T-helper 22 cell (primary cell): ENCODE results near the gene ST14.
"Not testable (repeated sequence)": the region's sequence is repeated elsewhere in the genome, so short reads cannot be mapped to it uniquely, and the experiment has no call there.

ENCODE experiments used
- DNase-seq: peaks from one replicate; pipeline ENCODE4 v3.0.0-alpha.2; 2020; ENCODE audit warnings: low read depth

Gene ST14

GRCh38 chr11:130209954-130210854, 50.6 kb downstream of the ST14 start:
- no peak for DNase-seq

DNA sequence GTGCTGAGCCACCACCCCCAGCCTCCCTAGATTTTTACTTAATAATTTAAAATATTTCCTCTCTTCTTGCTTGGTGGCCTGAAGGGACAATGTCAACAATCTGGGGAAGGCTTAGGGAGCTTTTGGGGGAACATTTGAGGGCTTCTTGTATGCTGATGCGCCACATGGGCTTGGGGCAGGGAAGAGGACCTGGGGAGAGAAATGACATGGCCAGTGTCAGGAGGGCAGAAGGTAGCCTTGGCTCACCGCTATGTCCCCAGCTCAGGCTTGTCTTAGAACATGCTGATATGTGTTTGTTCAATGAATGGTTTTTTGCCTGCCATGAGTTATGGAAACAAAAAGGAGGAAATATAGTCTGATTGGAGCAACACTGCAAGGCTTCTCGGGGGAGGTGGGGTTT, 51.6 kb downstream of the ST14 start:
- no peak for DNase-seq

DNA sequence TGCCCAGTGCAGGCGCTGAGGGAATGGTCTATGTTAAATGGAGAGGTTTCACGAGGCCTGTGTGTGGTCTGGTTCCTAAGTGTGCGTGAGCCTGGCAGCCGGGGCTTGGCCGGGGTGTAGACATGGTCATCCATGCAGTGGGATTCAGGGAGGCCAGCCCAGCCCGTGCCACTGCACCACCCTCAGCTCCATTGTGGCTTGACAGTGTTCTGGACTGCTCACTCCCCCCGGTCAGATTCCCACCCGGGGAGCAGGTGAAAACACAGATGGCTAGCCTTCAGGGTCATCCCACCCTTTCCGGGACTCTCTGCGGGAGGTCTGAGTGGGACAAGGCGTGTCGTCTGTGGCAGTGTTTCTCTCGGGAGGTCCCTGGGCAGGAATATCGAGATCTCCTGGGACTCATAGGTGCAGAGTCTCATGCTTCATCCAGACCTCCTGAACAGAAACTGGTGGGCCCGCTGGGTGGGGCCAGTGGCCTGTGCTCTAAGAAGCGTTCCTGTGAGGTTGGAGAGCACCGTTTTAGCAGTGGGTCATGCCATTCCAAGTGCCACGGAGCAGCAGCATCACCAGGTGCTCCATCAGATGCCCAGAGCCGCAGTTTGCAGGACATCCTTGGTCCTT, 52.3 kb downstream of the ST14 start:
- DNase-seq: no peak

- DNase-seq: no peak
These were observed 52.9 kb downstream of the ST14 start for GRCh38 chr11:130212431-130212961.

DNA sequence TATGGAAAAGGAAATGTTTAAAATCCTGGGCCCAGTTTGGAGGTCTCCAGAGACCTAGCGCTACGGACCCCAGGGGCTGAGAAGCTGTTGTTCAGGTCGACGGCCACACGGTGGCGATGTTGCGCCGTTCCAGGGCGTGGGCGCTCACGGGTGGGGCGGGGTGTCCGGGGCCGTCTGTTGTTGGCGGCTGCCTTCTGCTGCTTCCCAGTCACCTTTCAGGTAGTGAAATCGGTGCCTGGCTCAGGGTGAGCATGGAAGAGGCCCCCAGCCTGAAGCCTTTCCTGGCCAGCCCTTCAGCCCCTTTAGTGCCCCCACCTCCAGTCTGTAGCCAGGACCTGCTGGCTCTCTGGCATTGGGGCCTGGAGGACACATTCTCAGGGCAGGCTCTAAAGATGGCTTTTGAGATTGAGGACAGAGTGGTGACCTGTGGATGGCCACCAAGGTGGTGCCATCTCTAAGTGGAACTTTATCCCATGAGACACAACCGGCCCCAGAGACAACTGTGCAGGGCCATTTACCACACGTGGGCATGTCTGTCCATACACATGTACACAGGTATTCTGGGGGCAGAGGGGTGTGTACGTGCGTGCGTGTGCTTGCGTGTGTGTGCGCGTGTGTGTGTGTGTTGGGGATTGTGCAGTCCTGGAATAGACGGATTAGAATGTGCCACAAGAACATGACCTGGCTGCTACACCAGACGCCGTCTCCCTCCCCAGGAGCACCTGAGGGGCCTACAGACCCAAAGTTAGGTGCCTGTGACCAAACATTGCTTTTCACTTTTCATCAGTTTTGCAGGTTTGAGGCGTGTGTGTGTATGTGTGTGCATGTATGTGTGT, 53.8 kb downstream of the ST14 start:
- DNase-seq: peak; percentile 16

- no peak for DNase-seq
These were observed 54.3 kb downstream of the ST14 start for GRCh38 chr11:130213979-130214281.

- no peak for DNase-seq
These were observed 55.4 kb downstream of the ST14 start for GRCh38 chr11:130214861-130215530.

GRCh38 chr11:130215531-130216220, 56.1 kb downstream of the ST14 start:
- DNase-seq: no peak

DNA sequence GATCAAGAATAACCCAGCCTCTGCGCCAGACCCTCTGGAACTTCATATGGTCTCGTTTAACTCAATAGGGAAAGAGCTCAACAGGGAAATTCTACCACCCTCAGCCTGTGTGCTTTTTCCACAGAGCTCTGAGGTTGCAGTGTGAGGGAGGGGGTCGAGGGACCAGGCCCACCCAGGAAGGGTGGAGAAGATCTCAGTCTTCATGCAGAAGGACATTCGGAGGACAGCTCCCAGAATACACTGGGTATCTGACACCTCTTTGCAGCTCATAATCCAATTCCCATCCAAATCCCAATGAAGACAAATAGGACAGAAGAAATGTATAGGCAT, 56.6 kb downstream of the ST14 start:
- DNase-seq: no peak

DNA sequence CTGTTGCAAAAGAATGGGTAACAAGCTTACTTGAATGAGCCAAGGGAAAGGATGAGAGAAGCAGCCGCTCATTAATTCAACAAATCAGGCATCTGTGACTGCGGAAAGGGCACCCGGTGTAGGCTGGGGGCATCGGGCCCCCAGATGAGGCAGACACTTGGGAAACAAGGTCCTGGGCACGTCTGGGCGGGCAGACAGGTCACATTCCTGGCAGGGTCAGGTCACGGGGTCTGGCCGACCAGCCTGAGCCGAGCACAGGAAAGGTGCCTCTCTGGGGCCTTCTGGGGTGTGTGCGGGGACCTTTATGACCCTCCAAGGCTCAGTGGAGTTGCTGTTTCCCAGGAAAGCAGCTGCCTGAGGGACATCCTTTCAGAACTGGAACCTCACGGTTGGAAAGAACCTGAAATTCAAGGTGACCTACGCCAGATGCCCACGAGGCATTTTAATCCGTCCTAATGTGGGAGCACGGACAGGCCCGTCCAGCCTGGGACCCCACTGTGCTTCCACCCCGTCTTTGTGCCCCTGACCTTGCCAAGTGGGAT, 57.1 kb downstream of the ST14 start:
- DNase-seq: no peak

- no peak for DNase-seq
These were observed 57.8 kb downstream of the ST14 start for GRCh38 chr11:130217133-130218031.

- no peak for DNase-seq
These were observed 59.0 kb downstream of the ST14 start for GRCh38 chr11:130218501-130219070.

GRCh38 chr11:130219148-130219547, 59.6 kb downstream of the ST14 start:
- DNase-seq: no peak

DNA sequence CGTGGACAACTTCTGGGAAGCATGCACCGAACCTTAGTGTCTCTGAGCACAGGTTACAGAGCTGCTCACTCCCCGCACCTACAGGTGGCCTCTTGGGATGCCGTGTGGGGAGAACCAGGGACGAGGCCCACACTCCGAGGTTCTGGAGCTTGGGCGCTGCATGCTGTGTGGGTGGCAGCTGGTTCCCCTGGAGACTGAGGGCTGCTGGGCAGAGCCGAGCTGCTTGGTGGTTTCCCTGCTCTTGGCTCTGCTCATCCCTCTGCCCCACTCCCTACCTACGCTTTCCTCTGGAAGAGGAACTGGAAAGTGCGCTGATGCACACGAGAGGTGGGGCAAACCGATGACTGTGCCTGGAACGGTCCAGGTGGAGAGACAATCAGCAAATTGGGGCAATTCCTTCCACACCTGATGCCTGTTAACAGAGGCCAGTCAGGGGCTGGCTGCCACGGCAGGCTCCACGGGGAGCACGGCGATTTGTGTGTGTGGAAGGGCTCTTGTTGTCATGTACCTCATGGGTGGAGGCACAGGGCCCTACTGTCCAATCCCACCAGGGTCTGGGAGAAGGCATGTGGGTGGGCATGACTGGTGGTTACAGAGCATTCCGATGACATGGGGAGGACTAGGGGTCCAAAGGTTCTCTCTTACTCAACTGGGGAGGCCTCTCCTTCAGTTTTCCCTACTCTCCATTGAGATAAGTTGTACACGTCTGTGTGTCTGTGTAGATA, 60.9 kb downstream of the ST14 start:
- no peak for DNase-seq

GRCh38 chr11:130223291-130223971, 63.8 kb downstream of the ST14 start:
- DNase-seq: no peak

- DNase-seq: no peak
These were observed 67.8 kb downstream of the ST14 start for GRCh38 chr11:130227373-130227772.

DNA sequence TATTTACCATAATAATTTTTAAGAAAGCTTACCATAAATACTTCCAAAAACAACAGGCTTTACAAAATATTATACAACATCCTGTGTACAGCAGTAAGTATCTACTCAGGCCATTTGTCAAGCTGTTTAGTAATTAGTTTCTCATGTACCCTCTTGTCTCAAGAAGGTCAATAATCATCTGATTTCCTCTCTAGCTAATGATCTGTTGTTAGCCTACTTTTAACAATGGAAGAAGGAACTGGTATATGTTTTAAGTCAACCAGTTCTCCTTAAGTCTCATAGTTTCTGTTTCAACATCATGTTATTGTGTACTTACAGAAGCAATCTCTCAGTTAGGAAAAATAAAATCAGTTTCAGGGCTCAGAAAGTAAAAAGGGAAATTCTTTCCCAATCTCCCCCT, 73.9 kb downstream of the ST14 start:
- DNase-seq: not testable (repeated sequence)

DNA sequence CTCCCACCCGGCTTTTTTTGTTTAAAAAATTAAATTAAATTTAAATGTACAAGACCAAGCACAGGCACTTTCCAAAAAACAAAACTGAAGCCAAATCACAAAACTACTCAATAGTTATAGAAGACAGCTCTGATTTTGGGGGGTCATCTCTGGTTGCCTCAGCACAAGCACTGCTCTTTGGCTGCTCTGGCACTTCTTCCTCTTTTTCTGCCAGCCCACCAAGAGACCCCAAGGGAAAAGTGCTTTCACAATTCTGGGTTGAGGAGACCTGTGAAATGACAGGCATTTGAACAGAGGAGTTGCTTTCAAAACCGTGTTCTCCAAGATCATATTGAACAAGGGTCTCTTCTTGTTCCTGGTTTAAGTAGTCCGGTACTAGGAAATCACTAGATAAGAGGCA, 74.3 kb downstream of the ST14 start:
- DNase-seq: not testable (repeated sequence)

- DNase-seq: no peak
These were observed 74.7 kb downstream of the ST14 start for GRCh38 chr11:130234315-130234714.
